ENCODE measurements around the gene MCF2L. TPM values are rescaled to one million over a fixed set of nuclear protein-coding genes. Genes with fewer than 3 reads are reported as not detected.

The MCF2L gene
- total RNA-seq, 1 donor from 2014 or later: 40.4 TPM

DNA sequence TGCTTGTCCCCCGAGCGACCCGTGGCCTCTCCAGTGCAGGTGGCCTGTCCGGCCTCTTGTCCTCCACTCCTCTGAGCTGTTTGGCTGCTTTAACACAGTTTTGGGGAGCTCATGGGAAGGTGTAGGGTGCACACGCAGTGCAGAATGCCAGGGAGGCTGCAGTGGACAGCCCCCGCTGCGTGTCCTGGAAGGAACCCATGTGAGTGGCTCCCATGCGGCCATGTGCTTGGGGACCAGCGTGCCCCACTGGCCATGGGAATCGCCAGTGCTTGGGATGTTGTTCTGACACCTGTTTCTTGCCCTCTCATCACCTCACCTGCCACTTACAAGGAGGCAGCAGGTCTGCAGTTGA, 114.0 kb downstream of the MCF2L start:
- no peak for DNase-seq (ENCODE audit: low spot score)
- Mint-ChIP-seq H3K27ac (no peak overlapping the region), H3K36me3 (peaks cover 4% of the 10 kb centered on the region), H3K4me1 (peaks cover 6% of the 10 kb centered on the region), H3K27me3 (ENCODE audit: insufficient read depth, low read depth) (peaks cover 4% of the 10 kb centered on the region), H3K9me3 (no peaks in the 10 kb centered on the region), H3K4me3 (no peak overlapping the region)
- H4K20me1 ChIP-seq (ENCODE audit: low read depth): no peaks in the 10 kb centered on the region
- no peaks in the 10 kb centered on the region for H3K79me2 ChIP-seq (ENCODE audit: low read depth)
- TF ChIP-seq EZH2 (IDR thresholded peaks at IDR 0.05) (no peak), EZH2phosphoT487 (IDR thresholded peaks at IDR 0.05) (no peak)
- TF ChIP-seq, protein P1, sequence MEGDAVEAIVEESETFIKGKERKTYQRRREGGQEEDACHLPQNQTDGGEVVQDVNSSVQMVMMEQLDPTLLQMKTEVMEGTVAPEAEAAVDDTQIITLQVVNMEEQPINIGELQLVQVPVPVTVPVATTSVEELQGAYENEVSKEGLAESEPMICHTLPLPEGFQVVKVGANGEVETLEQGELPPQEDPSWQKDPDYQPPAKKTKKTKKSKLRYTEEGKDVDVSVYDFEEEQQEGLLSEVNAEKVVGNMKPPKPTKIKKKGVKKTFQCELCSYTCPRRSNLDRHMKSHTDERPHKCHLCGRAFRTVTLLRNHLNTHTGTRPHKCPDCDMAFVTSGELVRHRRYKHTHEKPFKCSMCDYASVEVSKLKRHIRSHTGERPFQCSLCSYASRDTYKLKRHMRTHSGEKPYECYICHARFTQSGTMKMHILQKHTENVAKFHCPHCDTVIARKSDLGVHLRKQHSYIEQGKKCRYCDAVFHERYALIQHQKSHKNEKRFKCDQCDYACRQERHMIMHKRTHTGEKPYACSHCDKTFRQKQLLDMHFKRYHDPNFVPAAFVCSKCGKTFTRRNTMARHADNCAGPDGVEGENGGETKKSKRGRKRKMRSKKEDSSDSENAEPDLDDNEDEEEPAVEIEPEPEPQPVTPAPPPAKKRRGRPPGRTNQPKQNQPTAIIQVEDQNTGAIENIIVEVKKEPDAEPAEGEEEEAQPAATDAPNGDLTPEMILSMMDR (IDR thresholded peaks at IDR 0.05): no peak
- H3K4me2 ChIP-seq: no peak overlapping the region
- H3K36me3 ChIP-seq: no peaks in the 10 kb centered on the region
- no peak overlapping the region for H3K9ac ChIP-seq
- H3K27me3 ChIP-seq: no peaks in the 10 kb centered on the region
- no peak overlapping the region for H3K27ac ChIP-seq
- no peaks in the 10 kb centered on the region for H3K4me1 ChIP-seq
- no peaks in the 10 kb centered on the region for H3F3A ChIP-seq (ENCODE audit: low read depth)
- H3K4me3 ChIP-seq: no peak overlapping the region
- H2AFZ ChIP-seq (replicated peaks): no peak overlapping the region
- H3K9me3 ChIP-seq (ENCODE audit: low read depth): no peaks in the 10 kb centered on the region

DNA sequence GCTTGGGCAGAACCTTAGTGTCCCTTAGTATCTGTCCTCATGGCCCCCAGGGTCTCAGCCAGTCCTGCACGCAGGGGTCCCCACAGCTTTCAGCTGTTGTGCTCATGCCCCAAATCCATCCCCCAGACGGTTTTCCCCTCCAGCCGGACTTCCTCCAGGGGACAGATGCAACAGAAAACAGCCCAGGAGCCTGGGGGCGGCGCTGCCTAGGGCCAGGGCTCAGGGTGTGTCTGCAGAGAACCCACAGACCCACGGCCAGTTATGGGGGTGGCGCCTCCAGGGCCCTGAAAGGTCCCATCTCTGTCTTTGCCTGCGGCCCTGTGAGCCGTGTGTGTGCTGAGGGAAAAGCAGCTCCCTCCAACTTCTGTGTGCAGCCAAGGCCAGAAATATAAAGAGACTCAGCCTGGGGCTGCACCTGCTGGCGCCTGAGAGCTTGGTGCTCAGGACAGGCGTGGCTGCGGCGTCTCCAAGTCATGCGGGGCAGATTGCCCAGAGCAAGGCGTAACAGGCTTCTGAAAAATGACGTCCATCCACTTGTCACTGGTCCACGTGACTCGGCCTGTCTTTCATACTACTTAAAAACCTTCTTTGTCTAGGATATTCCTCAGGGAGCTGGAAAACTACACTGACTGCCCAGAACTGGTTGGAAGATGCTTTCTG, 114.5 kb downstream of the MCF2L start:
- Mint-ChIP-seq H3K36me3 (peaks cover 3% of the 10 kb centered on the region), H3K4me3 (no peak overlapping the region), H3K9me3 (no peaks in the 10 kb centered on the region), H3K4me1 (peaks cover 6% of the 10 kb centered on the region), H3K27me3 (ENCODE audit: insufficient read depth, low read depth) (peaks cover 4% of the 10 kb centered on the region), H3K27ac (no peak overlapping the region)
- H3K9ac ChIP-seq: no peak overlapping the region
- H3K4me1 ChIP-seq: no peaks in the 10 kb centered on the region
- TF ChIP-seq EZH2 (IDR thresholded peaks at IDR 0.05) (no peak), EZH2phosphoT487 (IDR thresholded peaks at IDR 0.05) (no peak)
- TF ChIP-seq, protein P1 (IDR thresholded peaks at IDR 0.05): no peak
- H3F3A ChIP-seq (ENCODE audit: low read depth): no peaks in the 10 kb centered on the region
- no peaks in the 10 kb centered on the region for H3K36me3 ChIP-seq
- no peaks in the 10 kb centered on the region for H4K20me1 ChIP-seq (ENCODE audit: low read depth)
- no peak for DNase-seq (ENCODE audit: low spot score)
- H3K9me3 ChIP-seq (ENCODE audit: low read depth): no peaks in the 10 kb centered on the region
- no peak overlapping the region for H2AFZ ChIP-seq (replicated peaks)
- no peak overlapping the region for H3K4me3 ChIP-seq
- H3K79me2 ChIP-seq (ENCODE audit: low read depth): no peaks in the 10 kb centered on the region
- H3K4me2 ChIP-seq: no peak overlapping the region
- no peak overlapping the region for H3K27ac ChIP-seq
- no peaks in the 10 kb centered on the region for H3K27me3 ChIP-seq

DNA sequence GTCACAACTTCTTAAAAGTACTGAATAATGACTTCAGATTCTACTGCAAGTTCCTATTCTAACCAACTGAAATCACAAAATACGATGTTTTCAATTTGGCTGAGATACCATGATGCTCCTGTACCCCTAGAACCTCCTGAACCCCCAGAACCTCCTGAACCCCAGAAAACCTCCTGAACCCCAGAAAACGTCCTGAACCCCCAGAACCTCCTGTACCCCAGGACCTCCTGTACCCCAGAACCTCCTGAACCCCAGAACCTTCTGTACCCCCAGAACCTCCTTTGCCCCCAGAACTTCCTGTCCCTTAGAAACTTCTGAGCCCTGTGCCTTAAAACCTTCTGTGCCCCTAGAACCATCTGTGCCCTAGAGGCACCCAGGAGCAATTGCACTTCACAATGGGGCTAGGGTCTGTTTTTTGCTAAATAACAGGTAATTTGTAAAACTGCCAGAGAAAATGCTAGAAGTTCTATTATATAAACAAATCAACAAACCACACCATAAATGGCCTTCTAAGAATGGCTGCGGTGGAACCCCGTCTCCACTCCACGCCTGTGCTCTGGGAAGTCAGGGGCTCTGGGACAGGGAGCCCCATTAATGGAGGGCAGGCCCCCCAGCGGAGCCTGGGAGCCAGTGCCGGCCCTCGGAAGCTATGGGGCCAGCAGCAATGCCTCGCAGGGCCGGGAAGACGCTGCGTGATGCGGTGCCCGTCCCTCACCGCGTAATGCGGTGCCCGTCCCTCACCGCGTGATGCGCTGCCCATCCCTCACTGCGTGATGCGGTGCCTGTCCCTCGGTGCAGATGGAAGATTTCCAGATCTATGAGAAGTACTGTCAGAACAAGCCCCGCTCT, 115.3 kb downstream of the MCF2L start:
- Histone ChIP-seq H3K9ac (no peak overlapping the region), H3K27me3 (no peaks in the 10 kb centered on the region), H3K27ac (no peak overlapping the region), H3K4me3 (no peak overlapping the region), H2AFZ (replicated peaks) (no peak overlapping the region), H3K79me2 (ENCODE audit: low read depth) (no peaks in the 10 kb centered on the region), H3K9me3 (ENCODE audit: low read depth) (no peaks in the 10 kb centered on the region), H4K20me1 (ENCODE audit: low read depth) (no peaks in the 10 kb centered on the region), H3K4me2 (no peak overlapping the region), H3K4me1 (no peaks in the 10 kb centered on the region), H3F3A (ENCODE audit: low read depth) (no peaks in the 10 kb centered on the region), H3K36me3 (no peaks in the 10 kb centered on the region)
- Mint-ChIP-seq H3K4me1 (peaks cover 9% of the 10 kb centered on the region), H3K27ac (peak overlapping the region; percentile 60), H3K9me3 (no peaks in the 10 kb centered on the region), H3K4me3 (no peak overlapping the region), H3K36me3 (peaks cover 5% of the 10 kb centered on the region), H3K27me3 (ENCODE audit: insufficient read depth, low read depth) (peaks cover 4% of the 10 kb centered on the region)
- no peak for DNase-seq (ENCODE audit: low spot score)
- TF ChIP-seq EZH2phosphoT487 (IDR thresholded peaks at IDR 0.05): no peak
- TF ChIP-seq, protein P1 (IDR thresholded peaks at IDR 0.05): peak; percentile 21
